Endodermal cell (in vitro differentiated cells): Measurements from ENCODE around the gene SH3TC1. TPM values are rescaled to one million over a fixed set of nuclear protein-coding genes. Genes with fewer than 3 reads are reported as not detected.

Source experiments
- DNase-seq: peaks from one replicate; pipeline ENCODE4 v3.0.0-alpha.2; 2017
- H3K27ac ChIP-seq: 2 replicates; pipeline ENCODE4 v1.5.1; 2013; ENCODE audit warnings: mild to moderate bottlenecking, low read depth, low read length, moderate library complexity
- H3K27me3 ChIP-seq: 2 replicates; pipeline ENCODE4 v1.6.1; 2013; ENCODE audit warnings: mild to moderate bottlenecking, low read length, moderate library complexity; ENCODE audit not compliant: insufficient read depth, control insufficient read depth, poor library complexity, severe bottlenecking
- H3K36me3 ChIP-seq: 2 replicates; pipeline ENCODE4 v1.7.0; 2013; ENCODE audit warnings: mild to moderate bottlenecking, low read length, moderate library complexity; ENCODE audit not compliant: control insufficient read depth, insufficient read depth
- H3K4me1 ChIP-seq: one replicate; pipeline ENCODE4 v1.7.0; 2013; ENCODE audit warnings: low read length; ENCODE audit not compliant: control insufficient read depth, insufficient read depth
- H3K4me3 ChIP-seq: 2 replicates; pipeline ENCODE4 v1.5.1; 2013; ENCODE audit warnings: mild to moderate bottlenecking, low read length, moderate library complexity
- H3K9ac ChIP-seq: 2 replicates; pipeline ENCODE4 v1.6.1; 2013; ENCODE audit warnings: mild to moderate bottlenecking, low read length, moderate library complexity; ENCODE audit not compliant: poor library complexity, severe bottlenecking; ENCODE audit errors: extremely low read depth
- H3K9me3 ChIP-seq: 2 replicates; pipeline ENCODE4 v1.6.1; 2013; ENCODE audit warnings: mild to moderate bottlenecking, low read length, moderate library complexity; ENCODE audit not compliant: control insufficient read depth
- H3K27ac Mint-ChIP-seq: 2 replicates; pipeline ENCODE4 v1.8.0; 2020; ENCODE audit warnings: mixed read lengths
- H3K27me3 Mint-ChIP-seq: 2 replicates; pipeline ENCODE4 v1.8.0; 2021; ENCODE audit warnings: mild to moderate bottlenecking, mixed read lengths; ENCODE audit not compliant: insufficient read depth
- H3K36me3 Mint-ChIP-seq: 2 replicates; pipeline ENCODE4 v1.8.0; 2020; ENCODE audit warnings: low read depth, mixed read lengths
- H3K4me1 Mint-ChIP-seq: 2 replicates; pipeline ENCODE4 v1.8.0; 2020; ENCODE audit warnings: mixed read lengths
- H3K4me3 Mint-ChIP-seq: 2 replicates; pipeline ENCODE4 v1.8.0; 2020; ENCODE audit warnings: mild to moderate bottlenecking, moderate library complexity, mixed read lengths
- H3K9me3 Mint-ChIP-seq: 2 replicates; pipeline ENCODE4 v1.8.0; 2020; ENCODE audit warnings: mild to moderate bottlenecking, mixed read lengths
- WGBS, 2 experiments: methylation state at CpG; one replicate each; pipeline versions ENCODE4 v1.1.5 to v1.1.7; 2013; ENCODE audit warnings: missing lambda C conversion rate in 2 of 2, mixed read lengths in 1 of 2; ENCODE audit not compliant: insufficient coverage in 1 of 2, insufficient read length in 1 of 2; 5-methylcytosine and 5-hydroxymethylcytosine counted together
- total RNA-seq, 2 donors: library from RNA; stranded (reverse); fragmentation: NEBNext Ultra II Directional in 1 of 2; extraction: Animal tissue kit (Norgen Biotek cat#: 25700) in 1 of 2; gene quantifications; 2 replicates in 1 of 2; 3 replicates in 1 of 2; pipeline ENCODE4 v1.2.1, GENCODE V29; 2021
- TF ChIP-seq, protein P1 (sequence below): fragments of 200-600 bp; sonication (generic); conservative IDR thresholded peaks from 2 replicates; pipeline ENCODE4 v1.5.0; 2021; ENCODE audit warnings: antibody characterized with exemption, mild to moderate bottlenecking

Gene SH3TC1
- total RNA-seq, 2 donors from 2014 or later = 1.9 to 2.6 TPM

DNA sequence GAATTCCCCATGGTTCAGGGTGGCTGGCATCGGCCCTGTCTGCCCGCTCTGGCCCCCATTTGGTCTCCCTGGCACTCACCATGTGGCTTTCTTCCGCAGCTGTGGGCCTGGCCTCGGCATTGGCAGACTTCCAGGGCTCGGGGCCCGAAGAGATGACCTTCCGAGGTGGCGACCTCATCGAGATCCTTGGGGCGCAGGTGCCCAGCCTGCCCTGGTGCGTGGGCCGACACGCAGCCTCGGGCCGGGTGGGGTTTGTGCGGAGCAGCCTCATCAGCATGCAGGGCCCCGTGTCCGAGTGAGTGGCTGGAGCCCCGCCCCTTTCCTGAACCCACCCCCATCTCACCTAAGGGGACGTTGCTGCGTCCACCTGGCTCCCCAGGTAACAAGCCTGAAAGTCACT is 20.1 kb downstream of the SH3TC1 start:
- Histone ChIP-seq H3K4me1 (no peaks in the 10 kb centered on the region), H3K36me3 (no peaks in the 10 kb centered on the region), H3K4me3 (no peak overlapping the region), H3K9me3 (no peaks in the 10 kb centered on the region), H3K9ac (no peak overlapping the region), H3K27ac (no peak overlapping the region), H3K27me3 (no peaks in the 10 kb centered on the region)
- H3K27ac Mint-ChIP-seq = no peak overlapping the region
- H3K36me3 Mint-ChIP-seq = no peaks in the 10 kb centered on the region
- H3K27me3 Mint-ChIP-seq = no peaks in the 10 kb centered on the region
- H3K4me3 Mint-ChIP-seq = no peak overlapping the region
- DNase-seq = no peak
- TF ChIP-seq, protein P1, sequence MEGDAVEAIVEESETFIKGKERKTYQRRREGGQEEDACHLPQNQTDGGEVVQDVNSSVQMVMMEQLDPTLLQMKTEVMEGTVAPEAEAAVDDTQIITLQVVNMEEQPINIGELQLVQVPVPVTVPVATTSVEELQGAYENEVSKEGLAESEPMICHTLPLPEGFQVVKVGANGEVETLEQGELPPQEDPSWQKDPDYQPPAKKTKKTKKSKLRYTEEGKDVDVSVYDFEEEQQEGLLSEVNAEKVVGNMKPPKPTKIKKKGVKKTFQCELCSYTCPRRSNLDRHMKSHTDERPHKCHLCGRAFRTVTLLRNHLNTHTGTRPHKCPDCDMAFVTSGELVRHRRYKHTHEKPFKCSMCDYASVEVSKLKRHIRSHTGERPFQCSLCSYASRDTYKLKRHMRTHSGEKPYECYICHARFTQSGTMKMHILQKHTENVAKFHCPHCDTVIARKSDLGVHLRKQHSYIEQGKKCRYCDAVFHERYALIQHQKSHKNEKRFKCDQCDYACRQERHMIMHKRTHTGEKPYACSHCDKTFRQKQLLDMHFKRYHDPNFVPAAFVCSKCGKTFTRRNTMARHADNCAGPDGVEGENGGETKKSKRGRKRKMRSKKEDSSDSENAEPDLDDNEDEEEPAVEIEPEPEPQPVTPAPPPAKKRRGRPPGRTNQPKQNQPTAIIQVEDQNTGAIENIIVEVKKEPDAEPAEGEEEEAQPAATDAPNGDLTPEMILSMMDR = no peak
- 89 to 100% methylated on average over 5 to 21 of the region's 21 CpGs for WGBS, 2 experiments
- H3K4me1 Mint-ChIP-seq = peaks cover 3% of the 10 kb centered on the region
- H3K9me3 Mint-ChIP-seq = no peaks in the 10 kb centered on the region

DNA sequence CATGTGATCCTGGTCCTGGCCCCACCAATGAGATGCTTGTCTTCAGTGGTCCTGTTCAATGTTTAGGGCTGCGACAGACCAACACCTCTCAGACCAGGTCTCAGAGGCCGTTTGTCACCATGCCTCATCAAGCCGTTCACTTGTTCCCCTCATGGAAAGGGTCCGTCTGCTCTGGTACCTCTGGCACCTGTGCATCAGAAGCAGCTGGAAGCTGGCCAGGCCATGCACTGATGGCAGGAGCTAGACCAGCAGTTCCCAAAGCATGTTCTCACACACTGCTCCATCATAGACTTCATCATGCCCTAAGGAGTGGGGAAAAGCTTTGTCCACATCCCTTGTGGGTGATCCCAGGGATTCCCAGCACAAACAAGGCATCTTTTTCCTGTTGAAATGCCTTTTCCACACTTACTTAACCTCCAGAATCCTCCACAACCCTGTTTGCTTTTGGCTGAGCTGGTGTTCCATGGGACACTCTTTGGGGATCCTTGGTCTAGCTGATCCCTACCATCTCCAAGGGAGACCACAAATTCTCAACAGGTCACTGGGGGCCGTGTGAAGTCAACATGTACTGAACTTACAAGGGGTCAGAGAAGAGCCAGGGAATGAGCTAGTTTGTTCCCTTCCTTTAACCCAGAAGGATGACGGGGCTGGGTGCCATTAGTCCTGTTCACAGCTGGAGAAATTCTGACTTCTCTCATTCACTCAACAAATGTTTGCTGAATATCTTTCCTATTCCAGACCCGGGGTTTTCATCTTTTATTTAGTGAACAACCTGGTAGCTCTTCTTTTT is 21.8 kb downstream of the SH3TC1 start:
- DNase-seq = no peak
- Mint-ChIP-seq H3K9me3 (no peaks in the 10 kb centered on the region), H3K27ac (no peak overlapping the region), H3K36me3 (no peaks in the 10 kb centered on the region), H3K4me3 (no peak overlapping the region), H3K27me3 (no peaks in the 10 kb centered on the region), H3K4me1 (peaks cover 14% of the 10 kb centered on the region)
- no peak overlapping the region for H3K4me3 ChIP-seq
- H3K36me3 ChIP-seq = no peaks in the 10 kb centered on the region
- WGBS, 2 experiments = 93 to 95% methylated on average over 7 of the region's 7 CpGs
- H3K27ac ChIP-seq = no peak overlapping the region
- no peak overlapping the region for H3K9ac ChIP-seq
- TF ChIP-seq, protein P1 = no peak
- no peaks in the 10 kb centered on the region for H3K9me3 ChIP-seq
- peaks cover 7% of the 10 kb centered on the region for H3K4me1 ChIP-seq
- H3K27me3 ChIP-seq = no peaks in the 10 kb centered on the region

DNA sequence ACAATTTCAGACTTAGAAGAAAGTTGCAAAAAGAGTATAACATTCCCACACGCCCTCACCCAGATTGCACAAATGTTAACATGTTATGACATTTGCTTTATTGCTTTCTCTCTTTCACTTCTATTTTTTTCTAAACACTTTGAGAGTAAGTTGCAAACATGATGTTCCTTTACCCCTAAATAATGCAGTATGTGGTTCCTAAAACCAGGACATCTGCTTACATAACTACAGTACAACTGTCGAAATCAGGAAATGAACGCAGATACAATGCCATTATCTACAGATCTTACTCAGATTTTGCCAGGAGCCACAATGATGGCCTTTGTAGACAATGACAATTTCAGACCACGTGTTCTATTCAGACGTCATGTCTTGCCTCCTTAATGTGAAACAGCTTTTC is 22.4 kb downstream of the SH3TC1 start:
- WGBS, 2 experiments = 88 to 94% methylated on average over 5 of the region's 5 CpGs
- no peak for DNase-seq
- Mint-ChIP-seq H3K27ac (no peak overlapping the region), H3K27me3 (no peaks in the 10 kb centered on the region), H3K9me3 (no peaks in the 10 kb centered on the region), H3K4me1 (peaks cover 17% of the 10 kb centered on the region), H3K4me3 (no peak overlapping the region), H3K36me3 (no peaks in the 10 kb centered on the region)
- H3K4me1 ChIP-seq = peaks cover 10% of the 10 kb centered on the region
- no peak overlapping the region for H3K9ac ChIP-seq
- H3K36me3 ChIP-seq = no peaks in the 10 kb centered on the region
- TF ChIP-seq, protein P1 = no peak
- no peak overlapping the region for H3K4me3 ChIP-seq
- H3K27me3 ChIP-seq = no peaks in the 10 kb centered on the region
- no peak overlapping the region for H3K27ac ChIP-seq
- H3K9me3 ChIP-seq = no peaks in the 10 kb centered on the region
